Psoas muscle (tissue), 8 donors: ENCODE data around the gene FMNL1. TPM values are rescaled to one million over a fixed set of nuclear protein-coding genes. Genes with fewer than 3 reads are reported as not detected.

Experiments used
- ATAC-seq, 4 donors: fragments of 200-7000 bp; cut with Tn5 transposase; one replicate each; pipeline ENCODE4 v1.9.1; 2020; ENCODE audit warnings: moderate library complexity in 3 of 4, mild to moderate bottlenecking in 2 of 4
- DNase-seq, 2 donors: peaks; one replicate each; pipeline ENCODE4 v3.0.0-alpha.2; 2020
- H3K27ac ChIP-seq: fragments of 200-600 bp; one replicate; pipeline ENCODE4 v1.8.0; 2022
- H3K27me3 ChIP-seq, 3 donors: fragments of 200-600 bp in 1 of 3; one replicate each; pipeline versions ENCODE4 v1.6.1 to v1.8.0; 2013 to 2022; ENCODE audit warnings: low read length in 2 of 3, mild to moderate bottlenecking in 2 of 3, moderate library complexity in 1 of 3; ENCODE audit not compliant: insufficient read depth in 3 of 3
- H3K36me3 ChIP-seq, 2 donors: fragments of 200-600 bp in 1 of 2; one replicate each; pipeline versions ENCODE4 v1.6.1 to v1.8.0; 2013 to 2022; ENCODE audit warnings: low read depth in 1 of 2, mild to moderate bottlenecking in 1 of 2, moderate library complexity in 1 of 2; ENCODE audit not compliant: insufficient read depth in 1 of 2
- H3K4me1 ChIP-seq: fragments of 200-600 bp; one replicate; pipeline ENCODE4 v1.8.0; 2022
- H3K4me3 ChIP-seq: fragments of 200-600 bp; one replicate; pipeline ENCODE4 v1.8.0; 2022; ENCODE audit warnings: mild to moderate bottlenecking
- H3K9me3 ChIP-seq: fragments of 200-600 bp; one replicate; pipeline ENCODE4 v1.8.0; 2022
- WGBS, 3 donors: extraction: QIAGEN DNeasy Blood & Tissue Kit; methylation state at CpG; one replicate each; pipeline versions ENCODE4 v1.1.6 to v1.1.7; 2013; 5-methylcytosine and 5-hydroxymethylcytosine counted together
- intact Hi-C, 2 donors: fragments of 100-400 bp; cut with DNase I; formaldehyde crosslinking; loops; one replicate each; pipeline versions ENCODE4 v1.11.0 to v1.14.2; 2022
- polyA plus RNA-seq, 3 donors: library from polyadenylated mRNA; stranded (reverse); fragments of 200-250 nt; gene quantifications; one replicate each; pipeline ENCODE4 v1.2.3, GENCODE V29; 2013
- total RNA-seq, 4 donors: library from RNA; stranded (reverse); fragmentation: NEBNext Ultra II Directional in 2 of 4; extraction: Animal tissue kit (Norgen Biotek cat#: 25700) in 2 of 4; gene quantifications; one replicate each; pipeline versions ENCODE4 v1.2.1 to v1.2.4, GENCODE V29; 2021 to 2023
- TF ChIP-seq, protein P1 (sequence below): fragments of 200-600 bp; IDR thresholded peaks from one replicate; pipeline ENCODE4 v1.8.0; 2022; ENCODE audit warnings: antibody characterized with exemption
- donor health status: healthy with polysubstance abuse.
- donor health status: DM: no; HTN: no; CAD: no; lungs with moderate emphysema.
- donor health status: Bipolar disorder and iron deficiency.
- donor health status: healthy.
- donor health status: DM: yes; HTN: yes; CAD: no.
- donor health status: DM: no; HTN: no; CAD: no.
- donor health status: DM: no; HTN: no; CAD: no.
- donor health status: DM: yes; HTN: yes; CAD: no.

The FMNL1 gene
- total and polyA plus RNA-seq, 7 donors, result 1.8 to 6.5 (median 5.4) TPM

DNA sequence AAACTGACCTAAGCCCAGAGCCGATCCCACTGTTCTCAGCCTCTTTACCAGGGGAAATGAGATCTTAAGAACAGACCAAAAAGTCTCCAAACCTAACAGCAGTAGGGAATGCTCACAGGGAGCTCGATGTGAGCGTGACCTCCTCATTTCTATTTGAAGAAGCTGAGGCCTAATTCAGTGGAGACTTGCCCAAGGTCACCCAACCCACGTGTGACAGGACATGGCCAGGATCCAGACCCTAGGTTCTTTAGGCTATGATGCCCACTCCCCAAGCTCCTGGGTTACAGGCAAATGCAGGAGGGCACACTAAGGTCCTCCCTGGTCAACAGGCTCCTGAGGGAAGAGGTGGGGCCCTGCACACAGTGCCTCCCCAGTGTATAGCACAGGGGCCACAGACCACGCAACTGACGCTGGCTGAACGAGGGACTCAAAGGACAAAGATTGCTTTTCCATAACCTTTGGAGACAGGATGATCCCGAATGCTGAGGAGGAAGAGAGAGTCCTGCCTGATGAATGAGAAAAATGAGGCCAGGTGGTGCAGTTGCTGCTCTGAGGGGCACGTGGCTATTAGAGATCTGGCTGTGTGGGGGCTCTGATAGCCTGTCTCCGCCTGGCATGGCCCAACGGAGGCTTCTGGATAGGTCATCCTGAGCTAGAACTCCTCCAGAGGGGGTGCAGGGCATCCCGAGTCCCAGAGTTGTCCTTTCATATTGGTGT lies 71.2 kb downstream of the FMNL1 start:
- ATAC-seq, result peak; percentile 4 to 19 (median 12)
- peak overlapping the region; percentile 96 for H3K27ac ChIP-seq
- 34 to 47% (median 36%) methylated on average over 12 of the region's 12 CpGs for WGBS, 3 donors
- TF ChIP-seq, protein P1, sequence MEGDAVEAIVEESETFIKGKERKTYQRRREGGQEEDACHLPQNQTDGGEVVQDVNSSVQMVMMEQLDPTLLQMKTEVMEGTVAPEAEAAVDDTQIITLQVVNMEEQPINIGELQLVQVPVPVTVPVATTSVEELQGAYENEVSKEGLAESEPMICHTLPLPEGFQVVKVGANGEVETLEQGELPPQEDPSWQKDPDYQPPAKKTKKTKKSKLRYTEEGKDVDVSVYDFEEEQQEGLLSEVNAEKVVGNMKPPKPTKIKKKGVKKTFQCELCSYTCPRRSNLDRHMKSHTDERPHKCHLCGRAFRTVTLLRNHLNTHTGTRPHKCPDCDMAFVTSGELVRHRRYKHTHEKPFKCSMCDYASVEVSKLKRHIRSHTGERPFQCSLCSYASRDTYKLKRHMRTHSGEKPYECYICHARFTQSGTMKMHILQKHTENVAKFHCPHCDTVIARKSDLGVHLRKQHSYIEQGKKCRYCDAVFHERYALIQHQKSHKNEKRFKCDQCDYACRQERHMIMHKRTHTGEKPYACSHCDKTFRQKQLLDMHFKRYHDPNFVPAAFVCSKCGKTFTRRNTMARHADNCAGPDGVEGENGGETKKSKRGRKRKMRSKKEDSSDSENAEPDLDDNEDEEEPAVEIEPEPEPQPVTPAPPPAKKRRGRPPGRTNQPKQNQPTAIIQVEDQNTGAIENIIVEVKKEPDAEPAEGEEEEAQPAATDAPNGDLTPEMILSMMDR, result no peak
- H3K4me1 ChIP-seq, result peaks cover 99% of the 10 kb centered on the region
- intact Hi-C loops, result no loop called here
- peaks cover 0 to 26% of the 10 kb centered on the region in 2 donors for H3K36me3 ChIP-seq
- H3K27me3 ChIP-seq, result no peaks in the 10 kb centered on the region
- H3K4me3 ChIP-seq, result peak overlapping the region; percentile 8
- peak in 1 of 2 donors; percentile 63 for DNase-seq
- no peaks in the 10 kb centered on the region for H3K9me3 ChIP-seq

DNA sequence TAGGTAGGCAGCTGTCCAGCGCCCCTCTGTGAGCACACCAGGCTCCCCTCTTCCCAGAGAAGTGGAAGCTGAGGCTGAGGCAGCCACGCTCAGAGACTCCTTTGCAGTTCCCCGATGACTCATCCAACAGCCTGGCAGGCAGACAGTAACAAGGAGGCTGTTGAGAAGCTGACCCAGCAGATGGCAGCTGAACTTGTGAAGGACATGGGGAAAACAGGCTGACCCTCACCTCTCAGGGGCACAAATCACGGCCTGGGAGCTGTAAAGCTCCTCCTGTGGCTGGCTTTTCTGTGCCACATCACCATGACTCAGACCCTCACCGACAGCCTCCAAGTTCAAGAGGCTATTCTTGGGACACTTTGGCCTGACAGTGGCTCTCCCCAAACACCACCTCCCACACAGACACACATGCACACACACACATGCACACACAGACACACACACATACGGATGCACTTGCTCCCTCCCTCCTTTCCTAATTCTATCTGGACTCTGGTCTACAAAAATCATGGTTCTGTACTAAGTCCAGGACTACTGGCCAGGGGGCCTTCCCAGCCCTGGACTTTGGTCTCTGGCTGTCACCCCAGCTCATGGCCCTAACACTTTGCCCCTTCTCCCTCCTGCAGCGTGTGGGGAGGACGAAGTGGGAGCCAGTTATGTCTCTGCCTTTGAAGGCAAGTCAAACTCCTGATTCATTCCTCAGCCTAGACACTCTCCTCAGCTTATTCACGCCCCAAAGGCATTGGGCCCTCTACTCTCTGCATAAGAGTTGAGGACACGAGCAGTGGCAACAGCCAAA lies 71.9 kb downstream of the FMNL1 start:
- H3K27ac ChIP-seq, result peak overlapping the region; percentile 96
- no peak overlapping the region for H3K4me3 ChIP-seq
- no peaks in the 10 kb centered on the region for H3K27me3 ChIP-seq
- intact Hi-C loops, result no loop called here
- H3K4me1 ChIP-seq, result peaks cover 99% of the 10 kb centered on the region
- peaks cover 0 to 18% of the 10 kb centered on the region in 2 donors for H3K36me3 ChIP-seq
- H3K9me3 ChIP-seq, result no peaks in the 10 kb centered on the region
- DNase-seq (peak; percentile 91 to 95), ATAC-seq (peak; percentile 86 to 88 (median 88))
- TF ChIP-seq, protein P1, result no peak
- WGBS, 3 donors, result 24 to 37% (median 28%) methylated on average over 10 of the region's 10 CpGs

DNA sequence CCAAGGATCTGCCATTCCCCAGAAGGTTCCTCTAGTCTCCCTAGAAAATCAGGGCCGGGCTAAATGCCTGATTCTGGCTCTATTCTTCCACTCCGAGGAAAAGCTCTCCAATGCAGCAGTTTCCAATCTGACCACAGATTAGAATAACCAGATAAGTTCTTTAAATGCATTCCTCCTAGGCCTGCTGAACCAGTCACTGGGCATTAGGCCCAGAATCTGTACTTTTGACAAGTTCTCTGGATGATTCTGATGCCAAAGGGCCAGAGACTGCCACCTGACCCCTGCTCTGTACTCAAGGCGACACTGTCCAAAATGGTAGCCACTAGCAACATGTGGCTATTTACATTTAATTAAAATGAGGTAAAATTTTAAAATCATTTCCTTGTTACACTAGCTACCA lies 72.8 kb downstream of the FMNL1 start:
- peak in 1 of 2 donors; percentile 45 for DNase-seq
- TF ChIP-seq, protein P1, result no peak
- peak in 3 of 4 donors; percentile 42 to 66 (median 44) for ATAC-seq
- peak overlapping the region; percentile 96 for H3K27ac ChIP-seq
- no peaks in the 10 kb centered on the region for H3K9me3 ChIP-seq
- no peak overlapping the region for H3K4me3 ChIP-seq
- intact Hi-C loops, result no loop called here
- H3K27me3 ChIP-seq, result no peaks in the 10 kb centered on the region
- H3K36me3 ChIP-seq, result peaks cover 0 to 9% of the 10 kb centered on the region in 2 donors
- WGBS, 3 donors, result 19 to 35% (median 25%) methylated on average over 3 of the region's 3 CpGs
- peaks cover 99% of the 10 kb centered on the region for H3K4me1 ChIP-seq

DNA sequence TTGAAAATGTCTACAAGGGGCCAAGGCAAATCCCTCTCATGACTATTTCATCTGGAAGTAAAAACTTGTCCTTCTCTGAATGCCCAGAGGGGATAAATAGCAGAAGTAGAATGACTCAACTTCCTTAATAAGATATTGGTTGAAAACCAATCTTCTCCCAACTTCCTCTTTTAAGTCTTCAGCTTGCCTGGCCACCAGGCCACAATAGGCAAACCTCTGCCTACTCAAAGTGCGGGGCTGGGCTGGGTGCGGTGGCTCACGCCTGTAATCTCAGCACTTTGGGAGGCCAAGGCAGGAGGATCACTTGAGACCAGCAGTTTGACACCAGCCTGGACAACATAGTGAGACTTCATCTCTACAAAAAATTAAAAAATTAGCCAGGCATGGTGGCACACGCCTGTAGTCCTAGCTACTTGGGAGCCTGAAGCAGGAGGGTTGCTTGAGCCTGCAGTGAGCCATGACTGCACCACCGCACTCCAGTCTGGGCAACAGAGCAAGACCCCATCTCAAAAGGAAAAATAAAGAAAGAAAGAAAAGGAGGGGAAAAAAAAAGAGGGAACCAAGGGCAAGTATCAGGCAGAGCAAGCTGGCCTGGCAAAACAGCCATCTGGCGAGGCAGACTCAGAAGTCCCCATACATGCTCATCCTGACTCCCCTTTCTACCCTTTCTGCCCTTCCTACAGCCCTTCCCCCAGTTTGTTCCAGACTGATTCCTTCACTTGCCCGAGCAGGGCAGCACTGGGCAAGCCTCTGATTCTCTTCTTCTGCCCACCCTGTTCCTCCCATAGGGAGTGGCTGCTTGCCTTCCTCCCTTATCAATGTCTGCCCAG lies 74.5 kb downstream of the FMNL1 start:
- Histone ChIP-seq H3K9me3 (no peaks in the 10 kb centered on the region), H3K27ac (peak overlapping the region; percentile 96), H3K27me3 (no peaks in the 10 kb centered on the region), H3K4me1 (peaks cover 99% of the 10 kb centered on the region), H3K36me3 (no peaks in the 10 kb centered on the region), H3K4me3 (no peak overlapping the region)
- DNase-seq, result no peak
- TF ChIP-seq, protein P1, result no peak
- ATAC-seq, result no peak
- WGBS, 3 donors, result 84 to 96% (median 90%) methylated on average over 7 of the region's 7 CpGs
- intact Hi-C loops, result no loop called here
